Parathyroid adenoma (tissue), 2 donors: ENCODE data around the gene PLA2G4A.
A peak's percentile ranks its signal among the peaks of the same experiment; 100 is the strongest.

Experiments
- H2AFZ ChIP-seq: fragments of 300-600 bp; sonication (generic); one replicate; pipeline ENCODE4 v1.7.0; 2017; ENCODE audit warnings: antibody characterized with exemption, mild to moderate bottlenecking
- H3K27ac ChIP-seq: fragments of 300-600 bp; sonication (generic); one replicate; pipeline ENCODE4 v1.7.0; 2017
- H3K27me3 ChIP-seq: fragments of 300-600 bp; sonication (generic); one replicate; pipeline ENCODE4 v1.7.0; 2017; ENCODE audit warnings: low read length; ENCODE audit not compliant: control insufficient read depth, insufficient read depth
- H3K36me3 ChIP-seq: fragments of 300-600 bp; sonication (generic); one replicate; pipeline ENCODE4 v1.7.0; 2017; ENCODE audit warnings: low read length; ENCODE audit not compliant: control insufficient read depth, insufficient read depth
- H3K4me1 ChIP-seq: fragments of 300-600 bp; sonication (generic); one replicate; pipeline ENCODE4 v1.7.0; 2017; ENCODE audit warnings: control low read depth
- H3K4me2 ChIP-seq: fragments of 300-600 bp; sonication (generic); one replicate; pipeline ENCODE4 v1.7.0; 2017; ENCODE audit warnings: low read length
- H3K4me3 ChIP-seq: fragments of 300-600 bp; sonication (generic); one replicate; pipeline ENCODE4 v1.7.0; 2017; ENCODE audit warnings: low read depth, low read length
- H3K79me2 ChIP-seq: fragments of 300-600 bp; sonication (generic); one replicate; pipeline ENCODE4 v1.7.0; 2017; ENCODE audit warnings: control low read depth
- H3K9ac ChIP-seq: fragments of 300-600 bp; sonication (generic); one replicate; pipeline ENCODE4 v1.7.0; 2017; ENCODE audit warnings: mild to moderate bottlenecking
- H3K9me3 ChIP-seq: fragments of 300-600 bp; sonication (generic); one replicate; pipeline ENCODE4 v1.7.0; 2017; ENCODE audit warnings: low read length; ENCODE audit not compliant: control insufficient read depth
- CTCF ChIP-seq: fragments of 300-600 bp; sonication (generic); IDR thresholded peaks from one replicate; pipeline ENCODE4 v1.7.0; 2017; ENCODE audit warnings: antibody characterized with exemption, mild to moderate bottlenecking
- donor health status: primary hyperparathyroidism.

PLA2G4A gene

GRCh38 chr1:186849271-186849671 is 20.5 kb downstream of the PLA2G4A start:
- no peaks in the 10 kb centered on the region for H3K27me3 ChIP-seq
- no peak for TF ChIP-seq CTCF
- no peak overlapping the region for H2AFZ ChIP-seq
- H3K4me3 ChIP-seq: no peak overlapping the region
- no peak overlapping the region for H3K9ac ChIP-seq
- H3K4me1 ChIP-seq: no peaks in the 10 kb centered on the region
- no peak overlapping the region for H3K4me2 ChIP-seq
- no peaks in the 10 kb centered on the region for H3K79me2 ChIP-seq
- no peaks in the 10 kb centered on the region for H3K9me3 ChIP-seq
- peak overlapping the region; percentile 36 for H3K27ac ChIP-seq
- H3K36me3 ChIP-seq: no peaks in the 10 kb centered on the region

GRCh38 chr1:186849826-186850225 is 21.1 kb downstream of the PLA2G4A start:
- no peaks in the 10 kb centered on the region for H3K36me3 ChIP-seq
- TF ChIP-seq CTCF: no peak
- no peaks in the 10 kb centered on the region for H3K79me2 ChIP-seq
- no peaks in the 10 kb centered on the region for H3K9me3 ChIP-seq
- H3K27me3 ChIP-seq: no peaks in the 10 kb centered on the region
- H3K9ac ChIP-seq: no peak overlapping the region
- H2AFZ ChIP-seq: no peak overlapping the region
- no peak overlapping the region for H3K4me2 ChIP-seq
- H3K27ac ChIP-seq: no peak overlapping the region
- H3K4me1 ChIP-seq: no peaks in the 10 kb centered on the region
- no peak overlapping the region for H3K4me3 ChIP-seq

GRCh38 chr1:186854102-186854501 is 25.4 kb downstream of the PLA2G4A start:
- Histone ChIP-seq H3K27ac (no peak overlapping the region), H3K9me3 (no peaks in the 10 kb centered on the region), H3K36me3 (no peaks in the 10 kb centered on the region), H3K27me3 (no peaks in the 10 kb centered on the region), H3K9ac (no peak overlapping the region), H2AFZ (no peak overlapping the region), H3K4me1 (no peaks in the 10 kb centered on the region), H3K4me3 (no peak overlapping the region), H3K79me2 (no peaks in the 10 kb centered on the region), H3K4me2 (no peak overlapping the region)
- no peak for TF ChIP-seq CTCF

GRCh38 chr1:186858923-186859322 is 30.2 kb downstream of the PLA2G4A start:
- Histone ChIP-seq H3K4me2 (no peak overlapping the region), H2AFZ (no peak overlapping the region), H3K9ac (no peak overlapping the region), H3K79me2 (peaks cover 2% of the 10 kb centered on the region), H3K36me3 (no peaks in the 10 kb centered on the region), H3K9me3 (no peaks in the 10 kb centered on the region), H3K27me3 (no peaks in the 10 kb centered on the region), H3K4me3 (no peak overlapping the region), H3K4me1 (no peaks in the 10 kb centered on the region), H3K27ac (no peak overlapping the region)
- TF ChIP-seq CTCF: no peak

- Histone ChIP-seq H3K27me3 (no peaks in the 10 kb centered on the region), H3K79me2 (peaks cover 3% of the 10 kb centered on the region), H3K4me2 (no peak overlapping the region), H3K27ac (no peak overlapping the region), H3K4me1 (no peaks in the 10 kb centered on the region), H3K9ac (no peak overlapping the region), H3K36me3 (no peaks in the 10 kb centered on the region), H3K4me3 (no peak overlapping the region), H2AFZ (no peak overlapping the region), H3K9me3 (no peaks in the 10 kb centered on the region)
- TF ChIP-seq CTCF: no peak
These were observed 31.2 kb downstream of the PLA2G4A start for GRCh38 chr1:186859995-186860394.
